Hepatocyte (in vitro differentiated cells): ENCODE measurements around the gene PSAPL1. TPM values are rescaled to one million over a fixed set of nuclear protein-coding genes. Genes with fewer than 3 reads are reported as not detected.

Source experiments
- DNase-seq: peaks from one replicate; pipeline ENCODE4 v3.0.0-alpha.2; 2016; ENCODE audit warnings: low spot score
- H2AFZ ChIP-seq: fragments of 200-600 bp; sonication (generic); 2 replicates; pipeline ENCODE4 v1.6.0; 2016; ENCODE audit warnings: antibody characterized with exemption, mild to moderate bottlenecking
- H3K27ac ChIP-seq: fragments of 200-600 bp; sonication (generic); 2 replicates; pipeline ENCODE4 v1.5.1; 2016; ENCODE audit warnings: mild to moderate bottlenecking
- H3K27me3 ChIP-seq: fragments of 200-600 bp; sonication (generic); 2 replicates; pipeline ENCODE4 v1.6.1; 2016
- H3K36me3 ChIP-seq: fragments of 200-600 bp; sonication (generic); replicated peaks from 2 replicates; pipeline ENCODE4 v1.5.1; 2016; ENCODE audit warnings: low read depth; ENCODE audit not compliant: insufficient read depth
- H3K4me1 ChIP-seq: fragments of 200-600 bp; sonication (generic); 2 replicates; pipeline ENCODE4 v1.5.1; 2016; ENCODE audit warnings: mild to moderate bottlenecking, moderate library complexity; ENCODE audit not compliant: insufficient read depth
- H3K4me2 ChIP-seq: fragments of 200-600 bp; sonication (generic); 2 replicates; pipeline ENCODE4 v1.6.0; 2016
- H3K4me3 ChIP-seq: fragments of 200-600 bp; sonication (generic); 2 replicates; pipeline ENCODE4 v1.5.1; 2016; ENCODE audit warnings: mild to moderate bottlenecking
- H3K79me2 ChIP-seq: fragments of 200-600 bp; sonication (generic); 2 replicates; pipeline ENCODE4 v1.6.0; 2017; ENCODE audit warnings: mild to moderate bottlenecking
- H3K9me2 ChIP-seq: fragments of 200-600 bp; sonication (generic); replicated peaks from 2 replicates; pipeline ENCODE4 v1.6.0; 2017; ENCODE audit warnings: mild to moderate bottlenecking; ENCODE audit not compliant: insufficient read depth
- H3K9me3 ChIP-seq: fragments of 200-600 bp; sonication (generic); 2 replicates; pipeline ENCODE4 v1.5.1; 2016; ENCODE audit warnings: low read depth, mild to moderate bottlenecking
- H4K20me1 ChIP-seq: fragments of 200-600 bp; sonication (generic); 2 replicates; pipeline ENCODE4 v1.6.0; 2016; ENCODE audit warnings: mild to moderate bottlenecking; ENCODE audit not compliant: insufficient read depth, poor library complexity, severe bottlenecking
- CTCF ChIP-seq: fragments of 200-600 bp; sonication (generic); IDR thresholded peaks from 2 replicates; pipeline ENCODE4 v1.5.1; 2016; ENCODE audit warnings: antibody characterized with exemption, mild to moderate bottlenecking; ENCODE audit not compliant: poor library complexity
- EZH2 ChIP-seq: fragments of 200-600 bp; sonication (generic); IDR thresholded peaks from 2 replicates; pipeline ENCODE4 v1.6.1; 2016; ENCODE audit warnings: antibody characterized with exemption, mild to moderate bottlenecking, borderline replicate concordance
- EZH2phosphoT487 ChIP-seq: fragments of 200-600 bp; sonication (generic); IDR thresholded peaks from one replicate; pipeline ENCODE4 v1.6.1; 2018; ENCODE audit warnings: antibody characterized with exemption, mild to moderate bottlenecking, low read depth, moderate library complexity; ENCODE audit not compliant: unreplicated experiment, severe bottlenecking
- WGBS: methylation state at CpG from one replicate; pipeline ENCODE4 v1.1.6; 2016; ENCODE audit warnings: low lambda C conversion rate; ENCODE audit errors: missing lambda C conversion rate; 5-methylcytosine and 5-hydroxymethylcytosine counted together
- polyA plus RNA-seq: library from polyadenylated mRNA; unstranded; fragments of >200 nt; fragmentation: Nextera tagmentation; extraction: Ambion mirVana; gene quantifications from 2 replicates; pipeline ENCODE4 v1.2.1, GENCODE V29; 2016
- total RNA-seq: library from RNA; depleted of rRNA; stranded (reverse); fragments of >200 nt; gene quantifications from 2 replicates; pipeline ENCODE4 v1.2.3, GENCODE V29; 2014

The PSAPL1 gene
- total and polyA plus RNA-seq, 2 experiments from 2014 or later, result 4.3 to 4.4 TPM

- Histone ChIP-seq H3K4me1 (peaks cover 5% of the 10 kb centered on the region), H3K9me2 (no peaks in the 10 kb centered on the region), H3K79me2 (no peaks in the 10 kb centered on the region), H3K27me3 (no peaks in the 10 kb centered on the region), H4K20me1 (no peaks in the 10 kb centered on the region), H3K4me2 (no peak overlapping the region), H2AFZ (no peak overlapping the region), H3K27ac (peak overlapping the region; percentile 83), H3K9me3 (peaks cover 4% of the 10 kb centered on the region), H3K36me3 (no peaks in the 10 kb centered on the region), H3K4me3 (no peak overlapping the region)
- DNase-seq, result peak; percentile 71
- WGBS, result 45% methylated on average over 4 of the region's 4 CpGs
- TF ChIP-seq CTCF (no peak), EZH2phosphoT487 (no peak), EZH2 (no peak)
Measured at GRCh38 chr4:7402526-7402925, 32.2 kb downstream of the PSAPL1 start.

GRCh38 chr4:7400671-7401298 lies 33.9 kb downstream of the PSAPL1 start:
- no peaks in the 10 kb centered on the region for H3K27me3 ChIP-seq

GRCh38 chr4:7399440-7400234 lies 35.1 kb downstream of the PSAPL1 start:
- Histone ChIP-seq H2AFZ (no peak overlapping the region), H3K27ac (no peak overlapping the region), H3K4me2 (no peak overlapping the region), H3K36me3 (no peaks in the 10 kb centered on the region), H3K4me1 (peaks cover 8% of the 10 kb centered on the region), H3K79me2 (no peaks in the 10 kb centered on the region), H3K27me3 (no peaks in the 10 kb centered on the region), H3K9me3 (no peaks in the 10 kb centered on the region), H3K9me2 (no peaks in the 10 kb centered on the region), H3K4me3 (no peak overlapping the region), H4K20me1 (no peaks in the 10 kb centered on the region)
- DNase-seq, result no peak
- 86% methylated on average over 16 of the region's 16 CpGs for WGBS
- no peak for TF ChIP-seq EZH2
- TF ChIP-seq CTCF, result no peak
- no peak for TF ChIP-seq EZH2phosphoT487

More at GRCh38 chr4:7400671-7401298, 33.9 kb downstream of the PSAPL1 start:
- Histone ChIP-seq H3K79me2 (no peaks in the 10 kb centered on the region), H3K4me1 (peaks cover 8% of the 10 kb centered on the region), H3K36me3 (no peaks in the 10 kb centered on the region), H3K4me3 (no peak overlapping the region), H3K9me2 (no peaks in the 10 kb centered on the region), H4K20me1 (no peaks in the 10 kb centered on the region), H3K4me2 (no peak overlapping the region), H2AFZ (no peak overlapping the region), H3K9me3 (peaks cover 4% of the 10 kb centered on the region), H3K27ac (no peak overlapping the region)
- TF ChIP-seq EZH2 (no peak), EZH2phosphoT487 (no peak), CTCF (no peak)
- 94% methylated on average over 2 of the region's 2 CpGs for WGBS
- DNase-seq, result no peak
